IMR-90 (cell line): ENCODE measurements around the gene PCDHB6.
"Not testable (repeated sequence)": the region's sequence is repeated elsewhere in the genome, so short reads cannot be mapped to it uniquely, and the experiment has no call there.

Experiments used
- POLR2A ChIP-seq: IDR thresholded peaks from 2 replicates; pipeline ENCODE4 v1.6.1; 2012; ENCODE audit warnings: mild to moderate bottlenecking, low read depth, low read length
- TF ChIP-seq, protein P1 (sequence below): conservative IDR thresholded peaks from 2 replicates; pipeline ENCODE4 v1.5.1; 2012; ENCODE audit warnings: mild to moderate bottlenecking, low read depth, low read length, improper control_type of control experiment

DNA sequence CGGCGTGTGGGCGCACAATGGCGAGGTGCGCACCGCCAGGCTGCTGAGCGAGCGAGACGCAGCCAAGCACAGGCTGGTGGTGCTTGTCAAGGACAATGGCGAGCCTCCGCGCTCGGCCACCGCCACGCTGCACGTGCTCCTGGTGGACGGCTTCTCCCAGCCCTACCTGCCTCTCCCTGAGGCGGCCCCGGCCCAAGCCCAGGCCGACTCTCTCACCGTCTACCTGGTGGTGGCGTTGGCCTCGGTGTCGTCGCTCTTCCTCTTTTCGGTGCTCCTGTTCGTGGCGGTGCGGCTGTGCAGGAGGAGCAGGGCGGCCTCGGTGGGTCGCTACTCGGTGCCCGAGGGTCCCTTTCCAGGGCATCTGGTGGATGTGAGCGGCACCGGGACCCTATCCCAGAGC, 2.2 kb downstream of the PCDHB6 start:
- not testable (repeated sequence) for TF ChIP-seq POLR2A
- TF ChIP-seq, protein P1, sequence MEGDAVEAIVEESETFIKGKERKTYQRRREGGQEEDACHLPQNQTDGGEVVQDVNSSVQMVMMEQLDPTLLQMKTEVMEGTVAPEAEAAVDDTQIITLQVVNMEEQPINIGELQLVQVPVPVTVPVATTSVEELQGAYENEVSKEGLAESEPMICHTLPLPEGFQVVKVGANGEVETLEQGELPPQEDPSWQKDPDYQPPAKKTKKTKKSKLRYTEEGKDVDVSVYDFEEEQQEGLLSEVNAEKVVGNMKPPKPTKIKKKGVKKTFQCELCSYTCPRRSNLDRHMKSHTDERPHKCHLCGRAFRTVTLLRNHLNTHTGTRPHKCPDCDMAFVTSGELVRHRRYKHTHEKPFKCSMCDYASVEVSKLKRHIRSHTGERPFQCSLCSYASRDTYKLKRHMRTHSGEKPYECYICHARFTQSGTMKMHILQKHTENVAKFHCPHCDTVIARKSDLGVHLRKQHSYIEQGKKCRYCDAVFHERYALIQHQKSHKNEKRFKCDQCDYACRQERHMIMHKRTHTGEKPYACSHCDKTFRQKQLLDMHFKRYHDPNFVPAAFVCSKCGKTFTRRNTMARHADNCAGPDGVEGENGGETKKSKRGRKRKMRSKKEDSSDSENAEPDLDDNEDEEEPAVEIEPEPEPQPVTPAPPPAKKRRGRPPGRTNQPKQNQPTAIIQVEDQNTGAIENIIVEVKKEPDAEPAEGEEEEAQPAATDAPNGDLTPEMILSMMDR: not testable (repeated sequence)
